ENCODE data around the gene LBP.
"Not testable (repeated sequence)": the region's sequence is repeated elsewhere in the genome, so short reads cannot be mapped to it uniquely, and the experiment has no call there.

The LBP gene

GRCh38 chr20:38346247-38346651 lies at the start of gene LBP:
TSS of gene LBP (plus strand) at chr20:38346482. CDS start at chr20:38346517, 35 bp downstream.
- no peak for DNase-seq

GRCh38 chr20:38297916-38298674 lies 48.2 kb upstream of the LBP start:
- DNase-seq, result no peak

- no peak for DNase-seq
Observed at GRCh38 chr20:38298768-38299288, 47.5 kb upstream of the LBP start.

- DNase-seq, result no peak
Observed at GRCh38 chr20:38299963-38300362, 46.3 kb upstream of the LBP start.

GRCh38 chr20:38300438-38300837 lies 45.8 kb upstream of the LBP start:
- DNase-seq, result no peak

GRCh38 chr20:38301309-38301708 lies 45.0 kb upstream of the LBP start:
- DNase-seq, result no peak

GRCh38 chr20:38302786-38303185 lies 43.5 kb upstream of the LBP start:
- DNase-seq, result peak in 1 of 2 experiments; percentile 48

GRCh38 chr20:38303908-38304379 lies 42.3 kb upstream of the LBP start, which contains the start of gene BPI:
TSS of gene BPI (plus strand) at chr20:38304156. CDS start at chr20:38304224, 68 bp downstream.
- no peak for DNase-seq

GRCh38 chr20:38304845-38305447 lies 41.3 kb upstream of the LBP start:
- peak; percentile 15 to 69 for DNase-seq

GRCh38 chr20:38305541-38305940 lies 40.7 kb upstream of the LBP start:
- no peak for DNase-seq

- no peak for DNase-seq
Observed at GRCh38 chr20:38306379-38306778, 39.9 kb upstream of the LBP start.

GRCh38 chr20:38307371-38308046 lies 38.8 kb upstream of the LBP start:
- DNase-seq, result peak in 1 of 2 experiments; percentile 18

- no peak for DNase-seq
Observed at GRCh38 chr20:38308047-38308438, 38.2 kb upstream of the LBP start.

- no peak for DNase-seq
Observed at GRCh38 chr20:38308447-38308846, 37.8 kb upstream of the LBP start.

- no peak for DNase-seq
Observed at GRCh38 chr20:38311091-38311490, 35.2 kb upstream of the LBP start.

- DNase-seq, result no peak
Observed at GRCh38 chr20:38311491-38311890, 34.8 kb upstream of the LBP start.

GRCh38 chr20:38313676-38314075 lies 32.6 kb upstream of the LBP start:
- no peak for DNase-seq

GRCh38 chr20:38314350-38314749 lies 31.9 kb upstream of the LBP start:
- not testable (repeated sequence) for DNase-seq

- DNase-seq, result peak; percentile 88 to 91
Observed at GRCh38 chr20:38315290-38315966, 30.9 kb upstream of the LBP start.

- peak in 1 of 2 experiments; percentile 67 for DNase-seq
Observed at GRCh38 chr20:38316341-38316740, 29.9 kb upstream of the LBP start.

- no peak for DNase-seq
Observed at GRCh38 chr20:38317422-38317821, 28.9 kb upstream of the LBP start.

GRCh38 chr20:38320221-38320620 lies 26.1 kb upstream of the LBP start:
- no peak for DNase-seq
